NCI-H1417 treated with DMSO at 0.1 percent for 48 hours (cell line): Measurements from ENCODE around the gene RAB3A.

ENCODE experiments used
- DNase-seq: peaks from one replicate; lab custom pipeline; 2025; lab: John Stamatoyannopoulos, UW

Gene RAB3A

GRCh38 chr19:18150776-18151624 is 52.8 kb downstream of the RAB3A start:
- DNase-seq, result no peak

GRCh38 chr19:18149596-18149975 is 54.3 kb downstream of the RAB3A start:
- DNase-seq, result no peak

GRCh38 chr19:18147396-18147795 is 56.4 kb downstream of the RAB3A start:
- DNase-seq, result no peak
